Panc1 (cell line): Measurements from ENCODE around the gene FGF4.

Source experiments
- CTCF ChIP-seq: fragments of 450-650 bp; IDR thresholded peaks from 2 replicates; pipeline ENCODE4 v1.5.1; 2017; ENCODE audit warnings: mild to moderate bottlenecking
- REST ChIP-seq, 2 experiments: IDR thresholded peaks; 2 replicates each; pipeline ENCODE4 v1.6.1; 2011 to 2012; ENCODE audit warnings: low read depth in 2 of 2, control low read depth in 1 of 2, low read length in 1 of 2, mild to moderate bottlenecking in 1 of 2, moderate library complexity in 1 of 2; ENCODE audit not compliant: insufficient read depth in 1 of 2

GRCh38 chr11:69814902-69815301, 39.8 kb upstream of the FGF4 start:
- TF ChIP-seq CTCF (no peak), REST (IDR thresholded peaks at IDR 0.05; ENCODE audit: insufficient read depth in 1 of 2, low read depth in 2 of 2, low read length in 1 of 2) (no peak)
